H1 (cell line): Measurements from ENCODE around the gene FREM1. TPM values are rescaled to one million over a fixed set of nuclear protein-coding genes. Genes with fewer than 3 reads are reported as not detected.

Experiments used
- CTCF ChIA-PET: fragments of 300-600 bp; sonication (Branson Sonifier 250); formaldehyde crosslinking; loops from one replicate; lab custom pipeline; 2021; ENCODE audit not compliant: partially characterized antibody; lab: Charles Lee
- POLR2A ChIA-PET: fragments of 300-600 bp; sonication (Branson Sonifier 250); formaldehyde crosslinking; loops from one replicate; lab custom pipeline; 2021; ENCODE audit warnings: inconsistent platforms; ENCODE audit not compliant: partially characterized antibody; lab: Charles Lee
- DNase-seq, 2 experiments: peaks; one replicate each; pipeline versions ENCODE4 v3.0.0 to v3.0.0-alpha.2; 2010 to 2022; ENCODE audit warnings: low spot score in 2 of 2, low read depth in 1 of 2, mixed read lengths in 1 of 2
- FAIRE-seq: peaks from 2 replicates; lab custom pipeline; 2011; peaks lifted over from hg19 to GRCh38; lab: Jason Lieb, UNC
- H2AFZ ChIP-seq: 2 replicates; pipeline ENCODE4 v1.8.1; 2012; ENCODE audit warnings: low read length, inconsistent platforms
- H2AK5ac ChIP-seq: 2 replicates; pipeline ENCODE4 v1.6.1; 2013; ENCODE audit warnings: low read depth, low read length
- H2BK120ac ChIP-seq: replicated peaks from 2 replicates; pipeline ENCODE3; 2013; ENCODE audit warnings: low read depth, low read length, inconsistent platforms
- H2BK12ac ChIP-seq: 2 replicates; pipeline ENCODE4 v1.6.1; 2013; ENCODE audit warnings: low read depth, low read length
- H2BK15ac ChIP-seq: 2 replicates; pipeline ENCODE4 v1.6.1; 2013; ENCODE audit warnings: low read length
- H2BK20ac ChIP-seq: 2 replicates; pipeline ENCODE4 v1.6.1; 2013; ENCODE audit warnings: low read length
- H2BK5ac ChIP-seq: 2 replicates; pipeline ENCODE4 v1.6.1; 2013; ENCODE audit warnings: low read depth, low read length
- H3K14ac ChIP-seq: 2 replicates; pipeline ENCODE4 v1.6.1; 2013; ENCODE audit warnings: inconsistent platforms; ENCODE audit not compliant: insufficient read length
- H3K18ac ChIP-seq: 2 replicates; pipeline ENCODE4 v1.6.1; 2013; ENCODE audit warnings: low read length; ENCODE audit errors: extremely low read depth
- H3K23ac ChIP-seq: 2 replicates; pipeline ENCODE4 v1.6.1; 2013; ENCODE audit warnings: inconsistent platforms; ENCODE audit not compliant: insufficient read length
- H3K23me2 ChIP-seq: 2 replicates; pipeline ENCODE4 v1.6.1; 2013; ENCODE audit warnings: low read depth, low read length
- H3K27ac ChIP-seq: 2 replicates; pipeline ENCODE4 v1.6.1; 2011; ENCODE audit warnings: low read depth, low read length, inconsistent platforms
- H3K27me3 ChIP-seq, 4 experiments: replicated peaks in 1 of 4; 1 replicate in 1 of 4; 2 replicates in 3 of 4; pipeline versions ENCODE4 v1.6.1 to v1.8.1; 2011 to 2013; ENCODE audit warnings: low read length in 3 of 4, mild to moderate bottlenecking in 3 of 4, inconsistent platforms in 2 of 4, mixed read lengths in 2 of 4, moderate library complexity in 1 of 4; ENCODE audit not compliant: control insufficient read depth in 3 of 4, insufficient read depth in 3 of 4; ENCODE audit errors: extremely low read depth in 1 of 4
- H3K36me3 ChIP-seq, 4 experiments: 2 replicates each; pipeline versions ENCODE4 v1.6.1 to v1.8.1; 2011 to 2013; ENCODE audit warnings: mild to moderate bottlenecking in 4 of 4, low read length in 3 of 4, moderate library complexity in 2 of 4, control low read depth in 1 of 4, inconsistent platforms in 1 of 4; ENCODE audit not compliant: insufficient read depth in 4 of 4, control insufficient read depth in 2 of 4
- H3K4ac ChIP-seq: replicated peaks from 2 replicates; pipeline ENCODE3; 2013; ENCODE audit warnings: low read length, low read depth, mixed read lengths, inconsistent platforms; ENCODE audit not compliant: insufficient read length
- H3K4me1 ChIP-seq, 4 experiments: replicated peaks in 1 of 4; 1 replicate in 1 of 4; 2 replicates in 3 of 4; pipeline versions ENCODE4 v1.6.1 to v1.8.1; 2011 to 2013; ENCODE audit warnings: low read length in 3 of 4, inconsistent platforms in 2 of 4, mixed read lengths in 1 of 4; ENCODE audit not compliant: insufficient read depth in 4 of 4, control insufficient read depth in 3 of 4
- H3K4me2 ChIP-seq, 2 experiments: 2 replicates each; pipeline versions ENCODE4 v1.6.1 to v1.8.1; 2011 to 2013; ENCODE audit warnings: low read depth in 2 of 2, low read length in 2 of 2, control low read depth in 1 of 2, inconsistent platforms in 1 of 2, mild to moderate bottlenecking in 1 of 2; ENCODE audit not compliant: insufficient read depth in 1 of 2
- H3K4me3 ChIP-seq, 4 experiments: fragments of 200-600, 300-600 bp in 1 of 4; sonication (generic), shearing (Covaris generic), sonication (Bioruptor Twin) in 1 of 4; 2 replicates each; pipeline versions ENCODE4 v1.5.1 to v1.8.1; 2011 to 2016; ENCODE audit warnings: low read length in 4 of 4, low read depth in 3 of 4, control low read depth in 2 of 4, inconsistent platforms in 2 of 4, mild to moderate bottlenecking in 2 of 4, mixed read lengths in 1 of 4, moderate library complexity in 1 of 4; ENCODE audit not compliant: insufficient read depth in 2 of 4; ENCODE audit errors: extremely low read depth in 1 of 4
- H3K56ac ChIP-seq: replicated peaks from 2 replicates; pipeline ENCODE3; 2013; ENCODE audit warnings: low read depth, mild to moderate bottlenecking, mixed read lengths, low read length, inconsistent platforms; ENCODE audit not compliant: insufficient read length
- H3K79me1 ChIP-seq: 2 replicates; pipeline ENCODE4 v1.6.1; 2013; ENCODE audit warnings: low read depth, low read length, control low read depth
- H3K79me2 ChIP-seq, 2 experiments: 2 replicates each; pipeline versions ENCODE4 v1.6.1 to v1.8.1; 2012 to 2013; ENCODE audit warnings: low read length in 2 of 2, mild to moderate bottlenecking in 2 of 2, inconsistent platforms in 1 of 2; ENCODE audit not compliant: insufficient read depth in 2 of 2, control insufficient read depth in 1 of 2
- H3K9ac ChIP-seq, 4 experiments: replicated peaks in 1 of 4; 1 replicate in 1 of 4; 2 replicates in 3 of 4; pipeline versions ENCODE4 v1.6.1 to v1.8.1; 2011 to 2013; ENCODE audit warnings: low read depth in 3 of 4, low read length in 3 of 4, control low read depth in 2 of 4, mild to moderate bottlenecking in 2 of 4, moderate library complexity in 2 of 4, inconsistent platforms in 1 of 4; ENCODE audit errors: extremely low read depth in 1 of 4
- H3K9me3 ChIP-seq, 2 experiments: 2 replicates each; pipeline versions ENCODE4 v1.6.1 to v1.8.1; 2012 to 2013; ENCODE audit warnings: mild to moderate bottlenecking in 2 of 2, moderate library complexity in 2 of 2, control low read depth in 1 of 2, inconsistent platforms in 1 of 2, low read depth in 1 of 2, low read length in 1 of 2, mixed read lengths in 1 of 2; ENCODE audit not compliant: insufficient read depth in 2 of 2
- H4K20me1 ChIP-seq, 2 experiments: replicated peaks in 1 of 2; 2 replicates each; pipeline versions ENCODE3 to v1.8.1; 2011 to 2013; ENCODE audit warnings: inconsistent platforms in 2 of 2, low read length in 2 of 2, mild to moderate bottlenecking in 1 of 2; ENCODE audit not compliant: insufficient read depth in 2 of 2, control insufficient read depth in 1 of 2
- H4K5ac ChIP-seq: 2 replicates; pipeline ENCODE4 v1.6.1; 2013; ENCODE audit warnings: low read length, low read depth, mixed read lengths, inconsistent platforms; ENCODE audit not compliant: insufficient read length
- H4K8ac ChIP-seq: 2 replicates; pipeline ENCODE4 v1.8.0; 2013; ENCODE audit warnings: mild to moderate bottlenecking, moderate library complexity, low read length, inconsistent platforms; ENCODE audit not compliant: insufficient read depth; ENCODE audit errors: extremely low read depth
- H4K91ac ChIP-seq: replicated peaks from 2 replicates; pipeline ENCODE3; 2013; ENCODE audit warnings: low read length, mixed read lengths, inconsistent platforms; ENCODE audit not compliant: insufficient read length
- ATF2 ChIP-seq: IDR thresholded peaks from 2 replicates; pipeline ENCODE4 v1.6.1; 2012; ENCODE audit warnings: low read length, inconsistent platforms
- CHD1 ChIP-seq: IDR thresholded peaks from 2 replicates; pipeline ENCODE4 v1.6.1; 2012; ENCODE audit warnings: low read depth, low read length, improper control_type of control experiment
- CREB1 ChIP-seq: IDR thresholded peaks from 2 replicates; pipeline ENCODE4 v1.6.1; 2012; ENCODE audit warnings: inconsistent platforms
- GABPA ChIP-seq: IDR thresholded peaks from 2 replicates; pipeline ENCODE4 v1.6.1; 2011; ENCODE audit warnings: mild to moderate bottlenecking, low read length, moderate library complexity, borderline replicate concordance; ENCODE audit not compliant: insufficient read depth
- MAX ChIP-seq: IDR thresholded peaks from 2 replicates; pipeline ENCODE4 v1.6.1; 2012; ENCODE audit warnings: inconsistent platforms
- POLR2AphosphoS5 ChIP-seq: IDR thresholded peaks from 2 replicates; pipeline ENCODE4 v1.6.1; 2011; ENCODE audit warnings: low read depth, low read length
- POU5F1 ChIP-seq: IDR thresholded peaks from 2 replicates; pipeline ENCODE4 v1.6.1; 2011; ENCODE audit warnings: low read depth, mild to moderate bottlenecking, low read length, moderate library complexity
- RXRA ChIP-seq: IDR thresholded peaks from 2 replicates; pipeline ENCODE4 v1.6.1; 2011; ENCODE audit warnings: low read depth, mild to moderate bottlenecking, low read length, moderate library complexity; ENCODE audit not compliant: insufficient read depth
- TBP ChIP-seq: IDR thresholded peaks from 2 replicates; pipeline ENCODE4 v1.6.1; 2011; ENCODE audit warnings: low read depth, low read length, improper control_type of control experiment
- TEAD4 ChIP-seq: IDR thresholded peaks from 2 replicates; pipeline ENCODE4 v1.6.1; 2012; ENCODE audit warnings: low read depth, low read length, inconsistent platforms, mixed read lengths
- USF2 ChIP-seq: IDR thresholded peaks from 2 replicates; pipeline ENCODE4 v1.6.1; 2011; ENCODE audit warnings: low read length, improper control_type of control experiment
- YY1 ChIP-seq: IDR thresholded peaks from 2 replicates; pipeline ENCODE4 v1.6.1; 2011; ENCODE audit warnings: low read depth, mild to moderate bottlenecking, low read length
- WGBS, 2 experiments: shearing (Covaris generic) in 1 of 2; methylation state at CpG; one replicate each; pipeline versions ENCODE4 v1.1.6 to v1.1.7; 2013 to 2015; ENCODE audit warnings: low lambda C conversion rate in 2 of 2, mixed read lengths in 2 of 2, inconsistent platforms in 1 of 2, low coverage in 1 of 2, missing lambda C conversion rate in 1 of 2; ENCODE audit not compliant: insufficient replicate concordance in 2 of 2, insufficient coverage in 1 of 2, insufficient read length in 1 of 2; ENCODE audit errors: extremely low coverage in 1 of 2, missing lambda C conversion rate in 1 of 2; 5-methylcytosine and 5-hydroxymethylcytosine counted together
- polyA plus RNA-seq, 7 experiments: library from polyadenylated mRNA; depleted of rRNA in 3 of 7; stranded (reverse) in 5 of 7; unstranded in 2 of 7; fragments of >200 nt in 5 of 7; fragments of 200-250 nt in 2 of 7; gene quantifications; 1 replicate in 5 of 7; 2 replicates in 1 of 7; 4 replicates in 1 of 7; pipeline versions ENCODE4 v1.2.1 to v1.2.3, GENCODE V29; 2011 to 2013; ENCODE audit warnings: missing spikeins in 2 of 7, mixed read lengths in 2 of 7
- total RNA-seq: library from RNA; stranded (reverse); fragmentation: NEBNext Ultra II Directional; extraction: Animal tissue kit (Norgen Biotek cat#: 25700); gene quantifications from 2 replicates; pipeline ENCODE4 v1.2.1, GENCODE V29; 2021

Gene FREM1
- total and polyA plus RNA-seq, 2 of the 8 experiments (the other 6 are each of a cell fraction or from before 2014, with no cell fraction given), result 2.6 to 3.1 TPM

- Histone ChIP-seq H3K79me1 (no peaks in the 10 kb centered on the region), H4K91ac (no peak overlapping the region), H3K4me1 (no peaks in the 10 kb centered on the region; a peak in 1 of 7 replicates), H4K20me1 (no peaks in the 10 kb centered on the region), H3K27ac (no peak overlapping the region), H3K9me3 (no peaks in the 10 kb centered on the region), H2BK12ac (no peak overlapping the region), H2AFZ (no peak overlapping the region), H3K27me3 (no peaks in the 10 kb centered on the region), H2BK15ac (no peak overlapping the region), H3K4me2 (no peak overlapping the region), H4K8ac (no peak overlapping the region), H3K9ac (no peak overlapping the region), H2BK20ac (no peak overlapping the region), H2AK5ac (no peak overlapping the region), H2BK120ac (no peak overlapping the region), H3K79me2 (no peaks in the 10 kb centered on the region), H3K36me3 (no peaks in the 10 kb centered on the region), H3K18ac (no peak overlapping the region), H3K4me3 (no peak overlapping the region), H2BK5ac (no peak overlapping the region), H3K4ac (no peak overlapping the region), H4K5ac (no peak overlapping the region), H3K56ac (no peak overlapping the region), H3K23me2 (no peaks in the 10 kb centered on the region), H3K14ac (no peak overlapping the region), H3K23ac (no peak overlapping the region)
- ChIA-PET CTCF (interaction anchor here (1.2 to 1.3 kb wide), 2 partner anchors 30 to 34 kb away, joined by 3 to 4 read pairs; no protein-coding TSS in a partner anchor), POLR2A (interaction anchor here (0.8 kb wide), 1 partner anchor 163 kb away, joined by 3 read pairs; no protein-coding TSS in a partner anchor)
- WGBS, 2 experiments, result 86% methylated on average over 2 of the region's 2 CpGs; no CpG with 5 or more reads in 1 of the 2 experiments
- DNase-seq (no peak), FAIRE-seq (no peak)
- TF ChIP-seq TEAD4 (no peak), TBP (no peak), USF2 (no peak), ATF2 (no peak), GABPA (no peak), CHD1 (no peak), RXRA (no peak), POU5F1 (no peak), YY1 (no peak), MAX (no peak), POLR2AphosphoS5 (no peak), CREB1 (no peak)
These were observed 27.0 kb upstream of the FREM1 start for GRCh38 chr9:14937216-14937615.
